Natural killer cell (primary cell): ENCODE results near the gene INS. TPM values are rescaled to one million over a fixed set of nuclear protein-coding genes. Genes with fewer than 3 reads are reported as not detected.

Experiments
- ATAC-seq, 3 donors: fragments of 150-1000 bp in 2 of 3; fragments of 200-7000 bp in 1 of 3; cut with Tn5 transposase; 1 replicate in 1 of 3; 2 replicates in 2 of 3; pipeline ENCODE4 v1.10.0; 2021; ENCODE audit warnings: mild to moderate bottlenecking in 2 of 3, moderate library complexity in 2 of 3
- DNase-seq, 2 donors: peaks; one replicate each; pipeline versions ENCODE4 v3.0.0 to v3.0.0-alpha.2; 2013 to 2021; ENCODE audit warnings: mixed read lengths in 1 of 2
- H3K27ac ChIP-seq: one replicate; pipeline ENCODE4 v1.5.1; 2013; ENCODE audit warnings: mild to moderate bottlenecking, low read length
- H3K27me3 ChIP-seq: one replicate; pipeline ENCODE4 v1.6.1; 2013; ENCODE audit warnings: low read length; ENCODE audit not compliant: control insufficient read depth, insufficient read depth
- H3K36me3 ChIP-seq: one replicate; pipeline ENCODE4 v1.6.1; 2013; ENCODE audit warnings: low read length; ENCODE audit not compliant: control insufficient read depth, insufficient read depth
- H3K4me1 ChIP-seq: one replicate; pipeline ENCODE4 v1.6.1; 2013; ENCODE audit warnings: low read length; ENCODE audit not compliant: control insufficient read depth, insufficient read depth
- H3K4me3 ChIP-seq: one replicate; pipeline ENCODE4 v1.5.1; 2013; ENCODE audit warnings: low read length
- H3K9me3 ChIP-seq: one replicate; pipeline ENCODE4 v1.6.1; 2013; ENCODE audit warnings: low read length; ENCODE audit not compliant: control insufficient read depth, insufficient read depth
- H3K27ac Mint-ChIP-seq, 2 donors: one replicate each; pipeline ENCODE4 v1.8.0; 2022; ENCODE audit warnings: mild to moderate bottlenecking in 2 of 2, mixed read lengths in 2 of 2, moderate library complexity in 1 of 2
- H3K27me3 Mint-ChIP-seq, 2 donors: one replicate each; pipeline ENCODE4 v1.8.0; 2022; ENCODE audit warnings: low read depth in 2 of 2, mixed read lengths in 2 of 2
- H3K36me3 Mint-ChIP-seq: one replicate; pipeline ENCODE4 v1.8.0; 2022; ENCODE audit warnings: mixed read lengths
- H3K4me1 Mint-ChIP-seq, 2 donors: one replicate each; pipeline ENCODE4 v1.8.0; 2022; ENCODE audit warnings: mixed read lengths in 2 of 2
- H3K4me3 Mint-ChIP-seq: one replicate; pipeline ENCODE4 v1.8.0; 2022; ENCODE audit warnings: mild to moderate bottlenecking, moderate library complexity, mixed read lengths
- H3K9me3 Mint-ChIP-seq, 2 donors: one replicate each; pipeline ENCODE4 v1.8.0; 2022; ENCODE audit warnings: mixed read lengths in 2 of 2
- WGBS: methylation state at CpG from one replicate; pipeline ENCODE4 v1.1.7; 2013; ENCODE audit warnings: missing lambda C conversion rate; ENCODE audit not compliant: insufficient coverage; 5-methylcytosine and 5-hydroxymethylcytosine counted together
- intact Hi-C: fragments of 100-400 bp; cut with micrococcal nuclease; formaldehyde crosslinking; loops from one replicate; pipeline ENCODE4 v1.14.2; 2022
- total RNA-seq, 4 donors: library from RNA; stranded (reverse); fragments of 120-200 nt in 1 of 4; gene quantifications; one replicate each; pipeline versions ENCODE4 v1.2.3 to v1.2.4, GENCODE V29; 2013 to 2022
- TF ChIP-seq, protein P1 (sequence below): fragments of 200-600 bp; IDR thresholded peaks from one replicate; pipeline ENCODE4 v1.8.0; 2022; ENCODE audit warnings: antibody characterized with exemption

INS gene
- total RNA-seq, 3 donors from 2014 or later (not counting 1 experiment from before 2014, with no cell fraction given): not detected

DNA sequence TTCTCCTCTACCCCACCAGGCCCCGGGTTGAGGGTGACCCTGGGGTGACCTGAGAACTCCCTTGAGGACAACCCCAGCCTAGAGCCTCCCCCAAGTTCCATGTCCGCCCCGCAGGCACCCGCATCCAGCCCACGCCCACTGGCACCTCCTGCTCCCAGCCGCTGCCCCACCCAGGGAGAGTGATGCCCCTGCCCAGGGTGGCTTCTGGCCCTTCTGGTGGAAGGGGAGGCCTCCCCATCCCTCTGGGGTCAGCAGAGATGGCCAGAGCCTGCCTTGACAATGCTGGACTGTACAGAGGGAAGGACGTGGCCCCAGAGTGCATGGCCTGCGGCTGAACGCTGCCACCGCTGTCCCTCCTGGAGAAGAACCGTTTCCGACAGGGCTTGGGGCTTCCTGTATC is 11.7 kb upstream of the INS start:
- intact Hi-C loops: no loop called here
- no peak overlapping the region for H3K4me3 Mint-ChIP-seq

DNA sequence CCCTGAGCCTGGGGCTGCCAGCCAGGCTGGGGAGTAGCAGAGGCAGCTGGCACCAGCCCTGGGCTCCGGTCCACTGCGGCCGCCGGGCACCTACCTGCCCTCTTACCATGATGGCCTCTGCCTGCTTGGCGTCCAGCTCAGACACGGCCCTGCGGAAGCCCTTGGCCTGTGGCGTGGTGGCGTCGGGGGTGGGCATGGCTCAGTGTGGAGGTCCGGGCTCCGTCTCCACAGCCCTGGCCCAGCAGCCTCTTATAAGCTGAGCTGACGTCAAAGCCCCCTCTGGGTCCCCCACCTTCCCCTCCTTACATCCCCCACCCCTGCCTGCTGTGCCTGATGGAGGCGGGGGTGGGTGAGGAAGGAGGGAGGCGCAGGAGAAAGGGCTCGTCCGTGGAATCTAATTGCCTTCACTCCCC is 10.6 kb upstream of the INS start, which contains the start of gene TH:
TH (minus strand) TSS at position 225 of the 413 bp plus-strand sequence; CDS start at position 196, 29 bp downstream.
- H3K27ac ChIP-seq: no peak within 1 kb of the TSS
- H3K27ac Mint-ChIP-seq: no peak within 1 kb of the TSS
- intact Hi-C loops: no loop called here
- no peak for ATAC-seq
- H3K4me3 ChIP-seq: no peak within 1 kb of the TSS
- H3K36me3 ChIP-seq: no peaks in the 10 kb centered on the region
- H3K36me3 Mint-ChIP-seq: no peaks in the 10 kb centered on the region
- H3K9me3 Mint-ChIP-seq: no peaks in the 10 kb centered on the region
- WGBS: 85% methylated on average over 14 of the region's 17 CpGs
- H3K27me3 Mint-ChIP-seq: peaks cover 0 to 7% of the 10 kb centered on the region in 2 donors
- H3K4me3 Mint-ChIP-seq: no peak within 1 kb of the TSS
- no peaks in the 10 kb centered on the region for H3K4me1 Mint-ChIP-seq
- no peaks in the 10 kb centered on the region for H3K4me1 ChIP-seq
- no peak for DNase-seq
- H3K9me3 ChIP-seq: no peaks in the 10 kb centered on the region
- TF ChIP-seq, protein P1, sequence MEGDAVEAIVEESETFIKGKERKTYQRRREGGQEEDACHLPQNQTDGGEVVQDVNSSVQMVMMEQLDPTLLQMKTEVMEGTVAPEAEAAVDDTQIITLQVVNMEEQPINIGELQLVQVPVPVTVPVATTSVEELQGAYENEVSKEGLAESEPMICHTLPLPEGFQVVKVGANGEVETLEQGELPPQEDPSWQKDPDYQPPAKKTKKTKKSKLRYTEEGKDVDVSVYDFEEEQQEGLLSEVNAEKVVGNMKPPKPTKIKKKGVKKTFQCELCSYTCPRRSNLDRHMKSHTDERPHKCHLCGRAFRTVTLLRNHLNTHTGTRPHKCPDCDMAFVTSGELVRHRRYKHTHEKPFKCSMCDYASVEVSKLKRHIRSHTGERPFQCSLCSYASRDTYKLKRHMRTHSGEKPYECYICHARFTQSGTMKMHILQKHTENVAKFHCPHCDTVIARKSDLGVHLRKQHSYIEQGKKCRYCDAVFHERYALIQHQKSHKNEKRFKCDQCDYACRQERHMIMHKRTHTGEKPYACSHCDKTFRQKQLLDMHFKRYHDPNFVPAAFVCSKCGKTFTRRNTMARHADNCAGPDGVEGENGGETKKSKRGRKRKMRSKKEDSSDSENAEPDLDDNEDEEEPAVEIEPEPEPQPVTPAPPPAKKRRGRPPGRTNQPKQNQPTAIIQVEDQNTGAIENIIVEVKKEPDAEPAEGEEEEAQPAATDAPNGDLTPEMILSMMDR: no peak
- H3K27me3 ChIP-seq: no peaks in the 10 kb centered on the region

More for the DNA sequence above, 11.7 kb upstream of the INS start:
- H3K9me3 ChIP-seq: no peaks in the 10 kb centered on the region
- Mint-ChIP-seq H3K9me3 (no peaks in the 10 kb centered on the region), H3K27ac (no peak overlapping the region), H3K27me3 (peaks cover 0 to 4% of the 10 kb centered on the region in 2 donors), H3K4me1 (no peaks in the 10 kb centered on the region), H3K36me3 (no peaks in the 10 kb centered on the region)
- ATAC-seq (no peak), DNase-seq (no peak)
- TF ChIP-seq, protein P1: no peak
- H3K4me1 ChIP-seq: no peaks in the 10 kb centered on the region
- no peak overlapping the region for H3K4me3 ChIP-seq
- WGBS: 87% methylated on average over 12 of the region's 12 CpGs
- no peaks in the 10 kb centered on the region for H3K27me3 ChIP-seq
- no peak overlapping the region for H3K27ac ChIP-seq
- H3K36me3 ChIP-seq: no peaks in the 10 kb centered on the region

DNA sequence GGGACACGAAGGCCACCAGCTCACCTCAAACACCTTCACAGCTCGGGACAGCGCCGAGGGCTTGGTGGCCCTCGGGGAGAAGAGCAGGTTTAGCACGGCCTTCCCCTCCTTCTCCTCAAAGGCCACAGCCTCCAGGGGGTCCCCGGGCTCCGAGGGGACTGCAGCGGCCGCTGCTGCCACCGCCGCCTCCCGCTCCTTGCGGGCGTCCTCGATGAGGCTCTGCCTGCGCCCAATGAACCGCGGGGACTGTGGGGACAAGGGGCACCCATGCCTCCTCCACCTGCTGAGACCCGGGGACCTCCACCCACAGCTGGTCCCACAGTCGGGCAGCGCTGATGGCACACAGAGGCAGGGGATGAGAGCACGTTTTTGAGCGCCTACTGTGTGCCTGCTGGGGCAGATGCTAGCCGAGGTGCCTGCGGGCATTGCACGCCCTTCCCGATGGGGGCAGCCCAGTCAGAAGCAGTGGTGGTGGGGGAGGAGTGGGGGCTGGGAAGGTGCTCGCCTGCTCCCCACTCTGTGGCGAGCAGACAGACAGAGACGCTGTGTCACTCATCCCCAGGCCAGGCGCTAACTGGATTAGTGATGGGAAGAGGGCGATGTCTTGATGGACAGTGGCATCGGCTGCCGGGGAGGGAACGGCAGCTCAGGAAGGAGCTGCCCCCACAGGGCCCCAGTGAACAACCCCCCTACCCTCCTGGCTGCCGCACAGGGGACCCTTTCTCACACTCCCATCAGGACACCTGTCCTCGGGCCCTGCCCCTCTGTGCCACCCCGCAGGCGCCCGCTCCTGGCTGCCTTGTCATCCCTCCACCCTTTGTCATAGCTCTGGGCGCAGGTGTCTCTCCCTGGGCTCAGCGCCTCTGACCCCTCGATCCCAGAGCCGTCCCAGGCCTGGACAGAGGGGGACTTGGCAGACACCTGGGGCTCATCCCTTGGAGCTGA is 8.9 kb upstream of the INS start:
- Histone ChIP-seq H3K27ac (no peak overlapping the region), H3K4me1 (no peaks in the 10 kb centered on the region), H3K36me3 (no peaks in the 10 kb centered on the region), H3K9me3 (no peaks in the 10 kb centered on the region), H3K4me3 (no peak overlapping the region), H3K27me3 (no peaks in the 10 kb centered on the region)
- Mint-ChIP-seq H3K4me1 (no peaks in the 10 kb centered on the region), H3K9me3 (no peaks in the 10 kb centered on the region), H3K27ac (no peak overlapping the region), H3K36me3 (no peaks in the 10 kb centered on the region), H3K4me3 (no peak overlapping the region), H3K27me3 (peaks cover 0 to 7% of the 10 kb centered on the region in 2 donors)
- intact Hi-C loops: no loop called here
- 76% methylated on average over 45 of the region's 45 CpGs for WGBS
- TF ChIP-seq, protein P1: no peak
- ATAC-seq: no peak
- no peak for DNase-seq
